Spleen (tissue), 11 donors: Measurements from ENCODE around the gene NPAS2. TPM values are rescaled to one million over a fixed set of nuclear protein-coding genes. Genes with fewer than 3 reads are reported as not detected.

Source experiments
- DNase-seq: peaks from one replicate; pipeline ENCODE4 v3.0.0-alpha.2; 2020
- H3K27ac ChIP-seq, 8 donors: fragments of 200-600 bp; sonication (generic) in 7 of 8; 1 replicate in 4 of 8; 2 replicates in 4 of 8; pipeline versions ENCODE4 v1.5.0 to v1.8.0; 2016 to 2021; ENCODE audit warnings: inconsistent platforms in 4 of 8, mild to moderate bottlenecking in 4 of 8, moderate library complexity in 1 of 8
- H3K27me3 ChIP-seq, 7 donors: fragments of 200-600 bp; sonication (generic) in 6 of 7; replicated peaks in 1 of 7; 1 replicate in 4 of 7; 2 replicates in 3 of 7; pipeline versions ENCODE4 v1.5.0 to v1.8.0; 2016 to 2021; ENCODE audit warnings: inconsistent platforms in 3 of 7, mild to moderate bottlenecking in 1 of 7
- H3K36me3 ChIP-seq, 6 donors: fragments of 200-600 bp; sonication (generic) in 5 of 6; 1 replicate in 4 of 6; 2 replicates in 2 of 6; pipeline versions ENCODE4 v1.5.0 to v1.8.0; 2016 to 2021; ENCODE audit warnings: inconsistent platforms in 2 of 6
- H3K4me1 ChIP-seq, 6 donors: fragments of 200-600 bp; sonication (generic) in 5 of 6; 1 replicate in 3 of 6; 2 replicates in 3 of 6; pipeline versions ENCODE4 v1.5.0 to v1.8.0; 2016 to 2021; ENCODE audit warnings: inconsistent platforms in 3 of 6
- H3K4me3 ChIP-seq, 8 donors: fragments of 200-600 bp; sonication (generic) in 7 of 8; 1 replicate in 4 of 8; 2 replicates in 4 of 8; pipeline versions ENCODE4 v1.5.0 to v1.8.0; 2016 to 2021; ENCODE audit warnings: inconsistent platforms in 4 of 8, mild to moderate bottlenecking in 4 of 8, moderate library complexity in 2 of 8
- H3K9me3 ChIP-seq, 8 donors: fragments of 200-600 bp; sonication (generic) in 7 of 8; 1 replicate in 4 of 8; 2 replicates in 4 of 8; pipeline versions ENCODE4 v1.5.0 to v1.8.0; 2016 to 2021; ENCODE audit warnings: inconsistent platforms in 4 of 8
- CTCF ChIP-seq, 11 experiments: fragments of 200-600 bp in 7 of 11; fragments of 450-650 bp in 4 of 11; sonication (generic) in 4 of 11; IDR thresholded peaks in 8 of 11; conservative IDR thresholded peaks in 3 of 11; 1 replicate in 7 of 11; 2 replicates in 4 of 11; pipeline versions ENCODE4 v1.4.0 to v1.8.0; 2016 to 2021; ENCODE audit warnings: antibody characterized with exemption in 11 of 11, inconsistent platforms in 4 of 11, mild to moderate bottlenecking in 1 of 11
- POLR2A ChIP-seq, 3 donors: fragments of 450-650 bp; IDR thresholded peaks; one replicate each; pipeline ENCODE4 v1.5.1; 2017; ENCODE audit warnings: antibody characterized with exemption in 3 of 3, mild to moderate bottlenecking in 1 of 3
- POLR2AphosphoS5 ChIP-seq, 3 donors: sonication (generic); formaldehyde crosslinking; IDR thresholded peaks; one replicate each; pipeline ENCODE4 v1.5.1; 2017; ENCODE audit warnings: antibody characterized with exemption in 3 of 3
- WGBS, 5 donors: extraction: QIAGEN DNeasy Blood & Tissue Kit in 3 of 5; methylation state at CpG; one replicate each; pipeline versions ENCODE4 v1.1.5 to v1.1.7; 2013 to 2018; 5-methylcytosine and 5-hydroxymethylcytosine counted together
- intact Hi-C: fragments of 100-400 bp; cut with DNase I; formaldehyde crosslinking; loops from one replicate; pipeline ENCODE4 v1.15.0; 2023; ENCODE audit warnings: low total_unique reads
- polyA plus RNA-seq, 3 donors: library from polyadenylated mRNA; stranded (reverse); fragments of 200-250 nt; gene quantifications; one replicate each; pipeline ENCODE4 v1.2.1, GENCODE V29; 2013
- total RNA-seq, 7 donors: library from RNA; depleted of rRNA in 3 of 7; stranded (reverse); fragments of >200 nt in 3 of 7; fragmentation: NEBNext Ultra II Directional in 4 of 7; extraction: Animal tissue kit (Norgen Biotek cat#: 25700) in 4 of 7; gene quantifications; one replicate each; pipeline versions ENCODE4 v1.1.0 to v1.2.1, GENCODE V29; 2016 to 2021
- donor health status: healthy with polysubstance abuse.
- donor health status: DM: no; HTN: no; CAD: no; lungs with moderate emphysema.
- donor health status: DM: no; HTN: no; CAD: no.
- donor health status: Bipolar disorder and iron deficiency.
- donor health status: healthy.
- donor health status: DM: no; HTN: no; CAD: no.
- donor health status: DM: yes; HTN: yes; CAD: no.

NPAS2 gene
- total and polyA plus RNA-seq, 10 donors = 2.4 to 24.1 (median 8.4) TPM

GRCh38 chr2:100965596-100965995 is 145.7 kb downstream of the NPAS2 start:
- intact Hi-C loops = no loop called here
- no peak for TF ChIP-seq POLR2AphosphoS5 (IDR thresholded peaks at IDR 0.05)
- no peak for TF ChIP-seq CTCF (IDR thresholded peaks at IDR 0.05 in 8 of 11, conservative IDR thresholded peaks at IDR 0.05 in 3 of 11)
- TF ChIP-seq POLR2A (IDR thresholded peaks at IDR 0.05) = no peak
- H3K9me3 ChIP-seq = no peaks in the 10 kb centered on the region
- peak; percentile 6 for DNase-seq
- H3K36me3 ChIP-seq = peaks cover 0 to 26% (median 0%) of the 10 kb centered on the region in 6 donors
- H3K27me3 ChIP-seq = no peaks in the 10 kb centered on the region
- WGBS, 5 donors = 87 to 94% (median 91%) methylated on average over 5 of the region's 5 CpGs
- H3K27ac ChIP-seq = no peak overlapping the region
- no peak overlapping the region for H3K4me3 ChIP-seq
- no peaks in the 10 kb centered on the region for H3K4me1 ChIP-seq

- intact Hi-C loops = no loop called here
- TF ChIP-seq POLR2AphosphoS5 (IDR thresholded peaks at IDR 0.05) (no peak), CTCF (IDR thresholded peaks at IDR 0.05 in 8 of 11, conservative IDR thresholded peaks at IDR 0.05 in 3 of 11) (no peak)
- H3K4me3 ChIP-seq = no peak overlapping the region
Observed at GRCh38 chr2:100967716-100968115, 147.8 kb downstream of the NPAS2 start.

GRCh38 chr2:100968146-100969145 is 148.5 kb downstream of the NPAS2 start:
- Histone ChIP-seq H3K27me3 (peaks cover 0 to 4% (median 0%) of the 10 kb centered on the region in 7 donors), H3K27ac (no peak overlapping the region)

More at GRCh38 chr2:100967716-100968115, 147.8 kb downstream of the NPAS2 start:
- peak; percentile 53 for DNase-seq
- Histone ChIP-seq H3K27ac (no peak overlapping the region), H3K4me1 (no peaks in the 10 kb centered on the region), H3K36me3 (peaks cover 0 to 44% (median 0%) of the 10 kb centered on the region in 6 donors), H3K9me3 (no peaks in the 10 kb centered on the region), H3K27me3 (peaks cover 0 to 4% (median 0%) of the 10 kb centered on the region in 7 donors)
- WGBS, 5 donors = 83 to 95% (median 89%) methylated on average over 8 of the region's 8 CpGs

More at GRCh38 chr2:100968146-100969145, 148.5 kb downstream of the NPAS2 start:
- no peak for TF ChIP-seq CTCF (IDR thresholded peaks at IDR 0.05 in 8 of 11, conservative IDR thresholded peaks at IDR 0.05 in 3 of 11)
- no peak for TF ChIP-seq POLR2AphosphoS5 (IDR thresholded peaks at IDR 0.05)
- TF ChIP-seq POLR2A (IDR thresholded peaks at IDR 0.05) = no peak
- peak; percentile 51 for DNase-seq
- intact Hi-C loops = no loop called here
- H3K4me1 ChIP-seq = no peaks in the 10 kb centered on the region
- no peaks in the 10 kb centered on the region for H3K9me3 ChIP-seq
- peaks cover 0 to 48% (median 0%) of the 10 kb centered on the region in 6 donors for H3K36me3 ChIP-seq
- 90 to 93% (median 93%) methylated on average over 22 to 28 of the region's 28 CpGs for WGBS, 5 donors
- no peak overlapping the region for H3K4me3 ChIP-seq
